Keratinocyte (primary cell): ENCODE data around the gene GAD1. TPM values are rescaled to one million over a fixed set of nuclear protein-coding genes. Genes with fewer than 3 reads are reported as not detected.

ENCODE experiments used
- DNase-seq: peaks from one replicate; pipeline ENCODE4 v3.0.0-alpha.2; 2011; ENCODE audit warnings: low read depth, missing footprints, low spot score
- FAIRE-seq: peaks from 2 replicates; lab custom pipeline; 2011; peaks lifted over from hg19 to GRCh38; lab: Jason Lieb, UNC
- H2AFZ ChIP-seq: 2 replicates; pipeline ENCODE4 v1.6.0; 2012; ENCODE audit warnings: low read length, control low read depth, inconsistent platforms; ENCODE audit not compliant: control insufficient read depth
- H3K27ac ChIP-seq: 2 replicates; pipeline ENCODE4 v1.5.1; 2011; ENCODE audit warnings: low read length; ENCODE audit not compliant: control insufficient read depth, insufficient read depth
- H3K27me3 ChIP-seq: 3 replicates; pipeline ENCODE4 v1.6.0; 2011; ENCODE audit warnings: low read length; ENCODE audit not compliant: control insufficient read depth, insufficient read depth; ENCODE audit errors: extremely low read depth
- H3K36me3 ChIP-seq, 2 experiments: 2 replicates in 1 of 2; 3 replicates in 1 of 2; pipeline ENCODE4 v1.5.1; 2011; ENCODE audit warnings: low read length in 2 of 2, mild to moderate bottlenecking in 1 of 2; ENCODE audit not compliant: control insufficient read depth in 2 of 2, insufficient read depth in 2 of 2; ENCODE audit errors: extremely low read depth in 1 of 2
- H3K4me1 ChIP-seq: 3 replicates; pipeline ENCODE4 v1.5.1; 2011; ENCODE audit warnings: low read length; ENCODE audit not compliant: control insufficient read depth, insufficient read depth; ENCODE audit errors: extremely low read depth
- H3K4me2 ChIP-seq: 3 replicates; pipeline ENCODE4 v1.6.0; 2011; ENCODE audit warnings: low read depth, low read length; ENCODE audit not compliant: control insufficient read depth, insufficient read depth; ENCODE audit errors: extremely low read depth
- H3K4me3 ChIP-seq, 3 experiments: fragments of 200-600 bp in 1 of 3; sonication (generic) in 1 of 3; 2 replicates in 2 of 3; 3 replicates in 1 of 3; pipeline ENCODE4 v1.5.1; 2011 to 2016; ENCODE audit warnings: low read length in 3 of 3, mild to moderate bottlenecking in 3 of 3, control low read depth in 2 of 3, inconsistent platforms in 1 of 3, low read depth in 1 of 3, mixed read lengths in 1 of 3, mixed run types in 1 of 3, moderate library complexity in 1 of 3; ENCODE audit not compliant: control insufficient read depth in 2 of 3, insufficient read depth in 2 of 3; ENCODE audit errors: extremely low read depth in 1 of 3
- H3K79me2 ChIP-seq: 2 replicates; pipeline ENCODE4 v1.6.0; 2012; ENCODE audit warnings: low read length; ENCODE audit not compliant: control insufficient read depth, insufficient read depth
- H3K9ac ChIP-seq: 3 replicates; pipeline ENCODE4 v1.6.0; 2011; ENCODE audit warnings: low read length; ENCODE audit not compliant: control insufficient read depth, insufficient read depth; ENCODE audit errors: extremely low read depth
- H3K9me1 ChIP-seq: 3 replicates; pipeline ENCODE4 v1.6.0; 2011; ENCODE audit warnings: low read length; ENCODE audit not compliant: control insufficient read depth, insufficient read depth; ENCODE audit errors: extremely low read depth
- H3K9me3 ChIP-seq: 2 replicates; pipeline ENCODE4 v1.5.1; 2012; ENCODE audit warnings: low read depth, low read length; ENCODE audit not compliant: control insufficient read depth
- H4K20me1 ChIP-seq: 3 replicates; pipeline ENCODE4 v1.6.0; 2011; ENCODE audit warnings: low read length; ENCODE audit not compliant: control insufficient read depth, insufficient read depth; ENCODE audit errors: extremely low read depth
- EZH2 ChIP-seq: IDR thresholded peaks from one replicate; pipeline ENCODE4 v1.6.1; 2012; ENCODE audit warnings: inconsistent platforms, mild to moderate bottlenecking, low read length, moderate library complexity
- dilution Hi-C: fragments of 300-500 bp; cut with MboI; formaldehyde crosslinking; loops from one replicate; pipeline ENCODE4 v1.7.0; 2020; ENCODE audit warnings: low sequenced_read_pairs; ENCODE audit not compliant: extremely low pct_ligation_motif_present
- polyA plus RNA-seq, 5 experiments: library from polyadenylated mRNA; depleted of rRNA in 3 of 5; stranded (reverse) in 3 of 5; stranded (forward) in 1 of 5; unstranded in 1 of 5; fragments of >200 nt; gene quantifications; 1 replicate in 1 of 5; 2 replicates in 3 of 5; 3 replicates in 1 of 5; pipeline versions ENCODE4 v1.2.1 to v1.2.3, GENCODE V29; 2011 to 2012; ENCODE audit warnings: missing spikeins in 2 of 5, low read depth in 1 of 5, low replicate concordance in 1 of 5
- TF ChIP-seq, protein P1 (sequence below), 3 experiments: IDR thresholded peaks in 1 of 3; conservative IDR thresholded peaks in 1 of 3; optimal IDR thresholded peaks in 1 of 3; 2 replicates in 2 of 3; 3 replicates in 1 of 3; pipeline versions ENCODE3 to v1.5.1; 2011; ENCODE audit warnings: low read length in 3 of 3, mild to moderate bottlenecking in 3 of 3, moderate library complexity in 2 of 3, control low read depth in 1 of 3, inconsistent platforms in 1 of 3; ENCODE audit not compliant: insufficient read depth in 2 of 3; ENCODE audit errors: extremely low read depth in 1 of 3

The GAD1 gene
- polyA plus RNA-seq, 1 donor (not counting 4 experiments of a cell fraction or from before 2014, with no cell fraction given), result 5.9 TPM

DNA sequence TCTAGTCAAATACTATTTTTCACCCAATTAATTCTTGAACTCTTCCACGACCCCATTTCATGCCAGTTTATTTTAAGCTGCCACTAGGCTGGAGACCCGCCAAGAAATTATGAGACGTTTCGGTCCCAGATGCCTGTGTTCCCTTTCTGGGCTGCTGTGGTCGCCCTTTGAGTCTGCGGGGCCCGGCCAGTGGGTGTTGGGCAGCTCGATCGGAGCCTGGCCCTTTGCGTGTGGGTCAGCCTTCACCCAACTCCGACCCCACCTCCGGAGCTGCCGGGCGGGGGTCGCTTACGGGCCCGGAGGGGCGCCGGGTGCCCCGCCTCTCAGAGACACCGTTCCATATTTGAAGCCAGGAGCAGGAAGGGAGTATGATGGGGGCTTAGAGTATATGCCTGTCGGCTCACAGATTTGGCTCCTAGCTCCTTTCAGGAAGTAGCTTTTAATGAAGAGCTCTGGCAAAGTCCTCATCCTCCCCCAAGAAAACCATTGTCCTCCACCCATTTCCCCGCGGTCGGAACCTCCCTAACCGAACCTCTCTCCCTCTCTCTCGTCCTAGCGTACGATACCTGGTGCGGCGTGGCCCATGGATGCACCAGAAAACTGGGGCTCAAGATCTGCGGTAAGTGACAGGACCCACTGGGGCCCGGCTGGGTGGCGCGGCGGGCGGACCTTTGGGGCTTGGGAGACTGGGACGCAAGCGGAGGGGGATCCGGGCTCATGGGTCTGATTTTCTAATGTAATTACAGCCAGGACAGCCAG is 5.0 kb downstream of the GAD1 start:
- Histone ChIP-seq H3K36me3 (no peaks in the 10 kb centered on the region), H4K20me1 (no peaks in the 10 kb centered on the region), H3K79me2 (no peaks in the 10 kb centered on the region), H3K27ac (no peak overlapping the region), H3K4me2 (peak overlapping the region; percentile 91), H3K9me1 (no peaks in the 10 kb centered on the region), H2AFZ (no peak overlapping the region), H3K9me3 (no peaks in the 10 kb centered on the region), H3K4me1 (peaks cover 37% of the 10 kb centered on the region), H3K9ac (no peak overlapping the region), H3K27me3 (peaks cover 83% of the 10 kb centered on the region), H3K4me3 (peak overlapping the region in 1 of 3 experiments; percentile 53)
- peak; percentile 79 for TF ChIP-seq EZH2
- TF ChIP-seq, protein P1, sequence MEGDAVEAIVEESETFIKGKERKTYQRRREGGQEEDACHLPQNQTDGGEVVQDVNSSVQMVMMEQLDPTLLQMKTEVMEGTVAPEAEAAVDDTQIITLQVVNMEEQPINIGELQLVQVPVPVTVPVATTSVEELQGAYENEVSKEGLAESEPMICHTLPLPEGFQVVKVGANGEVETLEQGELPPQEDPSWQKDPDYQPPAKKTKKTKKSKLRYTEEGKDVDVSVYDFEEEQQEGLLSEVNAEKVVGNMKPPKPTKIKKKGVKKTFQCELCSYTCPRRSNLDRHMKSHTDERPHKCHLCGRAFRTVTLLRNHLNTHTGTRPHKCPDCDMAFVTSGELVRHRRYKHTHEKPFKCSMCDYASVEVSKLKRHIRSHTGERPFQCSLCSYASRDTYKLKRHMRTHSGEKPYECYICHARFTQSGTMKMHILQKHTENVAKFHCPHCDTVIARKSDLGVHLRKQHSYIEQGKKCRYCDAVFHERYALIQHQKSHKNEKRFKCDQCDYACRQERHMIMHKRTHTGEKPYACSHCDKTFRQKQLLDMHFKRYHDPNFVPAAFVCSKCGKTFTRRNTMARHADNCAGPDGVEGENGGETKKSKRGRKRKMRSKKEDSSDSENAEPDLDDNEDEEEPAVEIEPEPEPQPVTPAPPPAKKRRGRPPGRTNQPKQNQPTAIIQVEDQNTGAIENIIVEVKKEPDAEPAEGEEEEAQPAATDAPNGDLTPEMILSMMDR (optimal IDR thresholded peaks at IDR 0.05 in 1 of 3, IDR thresholded peaks at IDR 0.05 in 1 of 3, conservative IDR thresholded peaks at IDR 0.05 in 1 of 3; ENCODE audit: extremely low read depth in 1 of 3, insufficient read depth in 2 of 3, low read length in 3 of 3), result no peak
- FAIRE-seq, result no peak
- DNase-seq, result no peak
- dilution Hi-C loops, result no loop called here

DNA sequence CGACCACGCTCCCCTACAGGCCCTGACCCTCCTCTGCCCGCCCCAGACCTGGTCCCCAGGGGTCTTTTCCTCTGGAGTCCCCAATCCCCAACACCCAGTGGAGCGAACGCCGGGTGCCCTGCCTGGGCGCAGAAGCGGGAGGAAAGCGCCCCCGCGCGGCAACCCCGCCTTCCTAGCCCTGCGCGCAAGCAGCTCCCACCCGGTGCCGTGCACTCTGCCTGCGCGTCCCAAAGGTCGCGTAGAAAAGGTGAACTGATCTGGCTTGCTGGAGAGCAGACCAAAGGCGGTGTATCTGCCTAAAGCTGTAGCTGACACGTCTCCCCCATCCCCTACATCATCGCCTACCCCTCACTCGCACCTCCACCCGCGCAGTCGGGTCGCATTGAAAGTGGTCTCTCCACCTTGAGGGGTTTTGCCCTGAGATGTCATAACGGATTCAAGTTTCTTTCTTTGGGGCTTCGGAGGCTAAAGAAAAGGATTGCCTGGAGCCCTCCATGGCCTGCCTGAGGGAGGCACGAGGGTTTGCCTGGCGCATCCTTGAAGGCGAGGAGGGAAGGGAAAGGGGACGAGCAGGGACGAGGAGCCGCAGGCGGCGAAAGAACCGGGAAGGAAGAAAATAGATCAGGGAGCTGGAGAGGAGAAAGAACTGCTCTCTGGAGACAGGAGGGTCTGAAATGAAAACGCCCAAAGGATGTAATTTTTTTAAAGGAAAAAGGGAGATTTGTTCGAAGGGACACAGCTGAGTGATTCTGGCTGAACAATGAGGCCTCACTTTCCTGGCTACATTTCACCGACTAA is 5.8 kb downstream of the GAD1 start:
- H3K9me1 ChIP-seq, result no peaks in the 10 kb centered on the region
- DNase-seq (no peak), FAIRE-seq (no peak)
- dilution Hi-C loops, result no loop called here
- peak; percentile 63 for TF ChIP-seq EZH2
- TF ChIP-seq, protein P1 (optimal IDR thresholded peaks at IDR 0.05 in 1 of 3, IDR thresholded peaks at IDR 0.05 in 1 of 3, conservative IDR thresholded peaks at IDR 0.05 in 1 of 3; ENCODE audit: extremely low read depth in 1 of 3, insufficient read depth in 2 of 3, low read length in 3 of 3), result peak in 2 of 3 experiments; percentile 34 to 49
- H2AFZ ChIP-seq, result no peak overlapping the region
- H3K36me3 ChIP-seq, result no peaks in the 10 kb centered on the region
- H3K79me2 ChIP-seq, result no peaks in the 10 kb centered on the region
- no peaks in the 10 kb centered on the region for H3K9me3 ChIP-seq
- peaks cover 34% of the 10 kb centered on the region for H3K4me1 ChIP-seq
- H3K4me2 ChIP-seq, result peak overlapping the region; percentile 91
- H3K27ac ChIP-seq, result no peak overlapping the region
- H3K9ac ChIP-seq, result no peak overlapping the region
- peak overlapping the region in 1 of 3 experiments; percentile 52 for H3K4me3 ChIP-seq
- H4K20me1 ChIP-seq, result no peaks in the 10 kb centered on the region
- H3K27me3 ChIP-seq, result peaks cover 87% of the 10 kb centered on the region
